ENCODE data around the gene AOAH.

AOAH gene

GRCh38 chr7:36637417-36637816 is 86.9 kb downstream of the AOAH start:
- DNase-seq (ENCODE audit: low read depth in 3 of 3, low spot score in 1 of 3): no peak

- DNase-seq (ENCODE audit: low read depth in 3 of 3, low spot score in 1 of 3): no peak
Measured at GRCh38 chr7:36636126-36636525, 88.2 kb downstream of the AOAH start.

- DNase-seq (ENCODE audit: low read depth in 3 of 3, low spot score in 1 of 3): no peak
Measured at GRCh38 chr7:36635091-36635490, 89.2 kb downstream of the AOAH start.

GRCh38 chr7:36633377-36633776 is 90.9 kb downstream of the AOAH start:
- no peak for DNase-seq (ENCODE audit: low read depth in 3 of 3, low spot score in 1 of 3)

- DNase-seq (ENCODE audit: low read depth in 3 of 3, low spot score in 1 of 3): no peak
Measured at GRCh38 chr7:36630112-36630650, 94.1 kb downstream of the AOAH start.

GRCh38 chr7:36629351-36629750 is 94.9 kb downstream of the AOAH start:
- DNase-seq (ENCODE audit: low read depth in 3 of 3, low spot score in 1 of 3): no peak

GRCh38 chr7:36627836-36628235 is 96.5 kb downstream of the AOAH start:
- DNase-seq (ENCODE audit: low read depth in 3 of 3, low spot score in 1 of 3): no peak

GRCh38 chr7:36626111-36626510 is 98.2 kb downstream of the AOAH start:
- DNase-seq (ENCODE audit: low read depth in 3 of 3, low spot score in 1 of 3): no peak

- DNase-seq (ENCODE audit: low read depth in 3 of 3, low spot score in 1 of 3): no peak
Measured at GRCh38 chr7:36625247-36625646, 99.0 kb downstream of the AOAH start.

GRCh38 chr7:36623247-36623646 is 101.0 kb downstream of the AOAH start:
- DNase-seq (ENCODE audit: low read depth in 3 of 3, low spot score in 1 of 3): no peak

- DNase-seq (ENCODE audit: low read depth in 3 of 3, low spot score in 1 of 3): no peak
Measured at GRCh38 chr7:36621396-36621795, 102.9 kb downstream of the AOAH start.

- DNase-seq (ENCODE audit: low read depth in 3 of 3, low spot score in 1 of 3): no peak
Measured at GRCh38 chr7:36620166-36620708, 104.1 kb downstream of the AOAH start.

GRCh38 chr7:36617408-36617807 is 106.9 kb downstream of the AOAH start:
- DNase-seq (ENCODE audit: low read depth in 3 of 3, low spot score in 1 of 3): no peak

GRCh38 chr7:36615852-36616540 is 108.3 kb downstream of the AOAH start:
- no peak for DNase-seq (ENCODE audit: low read depth in 3 of 3, low spot score in 1 of 3)

GRCh38 chr7:36614959-36615358 is 109.3 kb downstream of the AOAH start:
- no peak for DNase-seq (ENCODE audit: low read depth in 3 of 3, low spot score in 1 of 3)

- DNase-seq (ENCODE audit: low read depth in 3 of 3, low spot score in 1 of 3): no peak
Measured at GRCh38 chr7:36613031-36613614, 111.2 kb downstream of the AOAH start.

- DNase-seq (ENCODE audit: low read depth in 3 of 3, low spot score in 1 of 3): no peak
Measured at GRCh38 chr7:36611703-36612102, 112.6 kb downstream of the AOAH start.

- no peak for DNase-seq (ENCODE audit: low read depth in 3 of 3, low spot score in 1 of 3)
Measured at GRCh38 chr7:36607721-36608095, 116.6 kb downstream of the AOAH start.

GRCh38 chr7:36606976-36607720 is 117.1 kb downstream of the AOAH start:
- DNase-seq (ENCODE audit: low read depth in 3 of 3, low spot score in 1 of 3): no peak

- DNase-seq (ENCODE audit: low read depth in 3 of 3, low spot score in 1 of 3): no peak
Measured at GRCh38 chr7:36606153-36606975, 117.9 kb downstream of the AOAH start.

All from stimulated activated CD4-positive, alpha-beta T cell treated with anti-CD3 and anti-CD28 coated beads, TNF-alpha, amount 100 ng/mL, for 1 hour (primary cell).